OCI-LY1 (cell line): ENCODE results near the gene TFEC.
"Not testable (repeated sequence)": the region's sequence is repeated elsewhere in the genome, so short reads cannot be mapped to it uniquely, and the experiment has no call there.

Source experiments
- H2AFZ ChIP-seq: fragments of 200-600 bp; sonication (generic), shearing (Covaris generic); 2 replicates; pipeline ENCODE4 v1.6.0; 2014; ENCODE audit warnings: antibody characterized with exemption, mild to moderate bottlenecking, low read length
- H3F3A ChIP-seq: fragments of 200-600 bp; sonication (generic), shearing (Covaris generic); 2 replicates; pipeline ENCODE4 v1.6.0; 2014; ENCODE audit warnings: mild to moderate bottlenecking, antibody characterized with exemption, low read length, moderate library complexity; ENCODE audit not compliant: insufficient read depth
- H3K27ac ChIP-seq: fragments of 200-600 bp; sonication (generic); 2 replicates; pipeline ENCODE4 v1.5.1; 2014; ENCODE audit warnings: low read length, mixed run types, mild to moderate bottlenecking, low read depth; ENCODE audit not compliant: poor library complexity, severe bottlenecking
- H3K27me3 ChIP-seq: fragments of 200-600 bp; sonication (generic); 2 replicates; pipeline ENCODE4 v1.6.0; 2014; ENCODE audit warnings: antibody characterized with exemption, mild to moderate bottlenecking, low read length, moderate library complexity; ENCODE audit not compliant: insufficient read depth
- H3K36me3 ChIP-seq: fragments of 200-600 bp; sonication (generic); 2 replicates; pipeline ENCODE4 v1.6.1; 2014; ENCODE audit warnings: mild to moderate bottlenecking, antibody characterized with exemption, low read length, moderate library complexity, mixed read lengths; ENCODE audit not compliant: insufficient read depth
- H3K4me1 ChIP-seq: fragments of 200-600 bp; sonication (generic); 2 replicates; pipeline ENCODE4 v1.5.1; 2014; ENCODE audit warnings: mild to moderate bottlenecking, low read length, moderate library complexity; ENCODE audit not compliant: insufficient read depth, severe bottlenecking
- H3K4me2 ChIP-seq: fragments of 200-600 bp; sonication (generic), shearing (Covaris generic); 2 replicates; pipeline ENCODE4 v1.6.1; 2014; ENCODE audit warnings: low read length
- H3K4me3 ChIP-seq: fragments of 200-600 bp; sonication (generic); 2 replicates; pipeline ENCODE4 v1.5.1; 2014; ENCODE audit warnings: low read length, low read depth, mild to moderate bottlenecking, mixed read lengths; ENCODE audit not compliant: poor library complexity, severe bottlenecking
- H3K79me2 ChIP-seq: fragments of 200-600 bp; shearing (Covaris generic); 2 replicates; pipeline ENCODE4 v1.6.1; 2016; ENCODE audit warnings: mixed run types, low read length, mixed read lengths; ENCODE audit not compliant: insufficient read depth
- H3K9ac ChIP-seq: fragments of 200-600 bp; sonication (generic), shearing (Covaris generic); 2 replicates; pipeline ENCODE4 v1.6.1; 2014; ENCODE audit warnings: mild to moderate bottlenecking, low read length, mixed read lengths
- H3K9me2 ChIP-seq: fragments of 200-600 bp; sonication (generic), shearing (Covaris generic); 2 replicates; pipeline ENCODE4 v1.6.1; 2014; ENCODE audit warnings: low read depth, mild to moderate bottlenecking, low read length, mixed read lengths
- H3K9me3 ChIP-seq: fragments of 200-600 bp; shearing (Covaris generic); 2 replicates; pipeline ENCODE4 v1.6.1; 2014; ENCODE audit warnings: low read length, mixed read lengths
- H4K20me1 ChIP-seq: fragments of 200-600 bp; sonication (generic), shearing (Covaris generic); 2 replicates; pipeline ENCODE4 v1.6.0; 2016; ENCODE audit warnings: mild to moderate bottlenecking, low read length; ENCODE audit not compliant: insufficient read depth
- EZH2 ChIP-seq: fragments of 200-600 bp; sonication (generic), shearing (Covaris generic); IDR thresholded peaks from 2 replicates; pipeline ENCODE4 v1.8.0; 2017; ENCODE audit warnings: borderline replicate concordance, mixed run types, mild to moderate bottlenecking, antibody characterized with exemption, low read length, moderate library complexity, mixed read lengths
- TF ChIP-seq, protein P1 (sequence below): fragments of 200-600 bp; sonication (generic), shearing (Covaris generic); IDR thresholded peaks from 2 replicates; pipeline ENCODE4 v1.5.1; 2017; ENCODE audit warnings: mild to moderate bottlenecking, antibody characterized with exemption, low read length, moderate library complexity, mixed read lengths

Gene TFEC

GRCh38 chr7:115933471-115933870 is 97.1 kb downstream of the TFEC start:
- Histone ChIP-seq H4K20me1 (no peaks in the 10 kb centered on the region), H3K9ac (no peak overlapping the region), H2AFZ (no peak overlapping the region), H3K4me1 (no peaks in the 10 kb centered on the region), H3K27me3 (no peaks in the 10 kb centered on the region), H3K9me2 (no peaks in the 10 kb centered on the region), H3F3A (no peaks in the 10 kb centered on the region), H3K79me2 (no peaks in the 10 kb centered on the region), H3K9me3 (no peaks in the 10 kb centered on the region), H3K4me3 (no peak overlapping the region), H3K27ac (no peak overlapping the region), H3K36me3 (no peaks in the 10 kb centered on the region), H3K4me2 (no peak overlapping the region)
- no peak for TF ChIP-seq EZH2
- TF ChIP-seq, protein P1, sequence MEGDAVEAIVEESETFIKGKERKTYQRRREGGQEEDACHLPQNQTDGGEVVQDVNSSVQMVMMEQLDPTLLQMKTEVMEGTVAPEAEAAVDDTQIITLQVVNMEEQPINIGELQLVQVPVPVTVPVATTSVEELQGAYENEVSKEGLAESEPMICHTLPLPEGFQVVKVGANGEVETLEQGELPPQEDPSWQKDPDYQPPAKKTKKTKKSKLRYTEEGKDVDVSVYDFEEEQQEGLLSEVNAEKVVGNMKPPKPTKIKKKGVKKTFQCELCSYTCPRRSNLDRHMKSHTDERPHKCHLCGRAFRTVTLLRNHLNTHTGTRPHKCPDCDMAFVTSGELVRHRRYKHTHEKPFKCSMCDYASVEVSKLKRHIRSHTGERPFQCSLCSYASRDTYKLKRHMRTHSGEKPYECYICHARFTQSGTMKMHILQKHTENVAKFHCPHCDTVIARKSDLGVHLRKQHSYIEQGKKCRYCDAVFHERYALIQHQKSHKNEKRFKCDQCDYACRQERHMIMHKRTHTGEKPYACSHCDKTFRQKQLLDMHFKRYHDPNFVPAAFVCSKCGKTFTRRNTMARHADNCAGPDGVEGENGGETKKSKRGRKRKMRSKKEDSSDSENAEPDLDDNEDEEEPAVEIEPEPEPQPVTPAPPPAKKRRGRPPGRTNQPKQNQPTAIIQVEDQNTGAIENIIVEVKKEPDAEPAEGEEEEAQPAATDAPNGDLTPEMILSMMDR, result no peak

- Histone ChIP-seq H3K36me3 (no peaks in the 10 kb centered on the region), H3K4me3 (no peak overlapping the region), H3K79me2 (no peaks in the 10 kb centered on the region), H3K9ac (no peak overlapping the region), H3K4me2 (no peak overlapping the region), H3F3A (no peaks in the 10 kb centered on the region), H3K27ac (no peak overlapping the region), H3K9me2 (no peaks in the 10 kb centered on the region), H3K27me3 (no peaks in the 10 kb centered on the region), H3K9me3 (no peaks in the 10 kb centered on the region), H3K4me1 (no peaks in the 10 kb centered on the region), H4K20me1 (no peaks in the 10 kb centered on the region), H2AFZ (no peak overlapping the region)
- TF ChIP-seq, protein P1, result no peak
Measured at GRCh38 chr7:115932880-115933279, 97.7 kb downstream of the TFEC start.

DNA sequence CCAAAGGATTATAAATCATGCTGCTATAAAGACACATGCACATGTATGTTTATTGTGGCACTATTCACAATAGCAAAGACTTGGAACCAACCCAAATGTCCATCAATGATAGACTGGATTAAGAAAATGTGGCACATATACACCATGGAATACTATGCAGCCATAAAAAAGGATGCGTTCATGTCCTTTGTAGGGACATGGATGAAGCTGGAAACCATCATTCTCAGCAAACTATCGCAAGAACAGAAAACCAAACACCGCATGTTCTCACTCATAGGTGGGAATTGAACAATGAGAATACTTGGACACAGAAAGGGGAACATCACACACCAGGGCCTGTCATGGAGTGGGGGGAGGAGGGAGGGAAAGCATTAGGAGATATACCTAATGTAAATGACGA is 100.4 kb downstream of the TFEC start:
- H3K9me3 ChIP-seq, H3K27ac ChIP-seq, H2AFZ ChIP-seq, H3K4me2 ChIP-seq, H3K9me2 ChIP-seq, H3F3A ChIP-seq, H3K4me1 ChIP-seq, H4K20me1 ChIP-seq, H3K36me3 ChIP-seq, H3K27me3 ChIP-seq, H3K9ac ChIP-seq, H3K79me2 ChIP-seq, H3K4me3 ChIP-seq: not testable (repeated sequence)

DNA sequence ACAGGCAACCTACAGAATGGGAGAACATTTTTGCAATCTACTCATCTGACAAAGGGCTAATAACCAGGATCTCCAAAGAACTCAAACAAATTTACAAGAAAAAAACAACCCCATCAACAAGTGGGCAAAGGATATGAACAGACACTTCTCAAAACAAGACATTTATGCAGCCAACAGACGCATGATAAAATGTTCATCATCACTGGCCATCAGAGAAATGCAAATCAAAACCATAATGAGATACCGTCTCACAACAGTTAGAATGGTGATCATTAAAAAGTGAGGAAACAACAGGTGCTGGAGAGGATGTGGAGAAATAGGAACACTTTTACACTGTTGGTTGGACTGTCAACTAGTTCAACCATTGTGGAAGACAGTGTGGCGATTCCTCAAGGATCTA is 100.8 kb downstream of the TFEC start:
- H3K9me2 ChIP-seq, H3K27ac ChIP-seq, H2AFZ ChIP-seq, H3K27me3 ChIP-seq, H3F3A ChIP-seq, H3K4me3 ChIP-seq, H3K9me3 ChIP-seq, H3K79me2 ChIP-seq, H3K9ac ChIP-seq, H4K20me1 ChIP-seq, H3K4me2 ChIP-seq, H3K36me3 ChIP-seq, H3K4me1 ChIP-seq: not testable (repeated sequence)
